Hepatocyte (in vitro differentiated cells): ENCODE data around the gene LY6G5C.

ENCODE experiments used
- EZH2 ChIP-seq: fragments of 200-600 bp; sonication (generic); IDR thresholded peaks from 2 replicates; pipeline ENCODE4 v1.6.1; 2016; ENCODE audit warnings: antibody characterized with exemption, mild to moderate bottlenecking, borderline replicate concordance
- EZH2phosphoT487 ChIP-seq: fragments of 200-600 bp; sonication (generic); IDR thresholded peaks from one replicate; pipeline ENCODE4 v1.6.1; 2018; ENCODE audit warnings: antibody characterized with exemption, mild to moderate bottlenecking, low read depth, moderate library complexity; ENCODE audit not compliant: unreplicated experiment, severe bottlenecking
- TF ChIP-seq, protein P1 (sequence below): fragments of 200-600 bp; sonication (generic); IDR thresholded peaks from 2 replicates; pipeline ENCODE4 v1.5.1; 2016; ENCODE audit warnings: antibody characterized with exemption, mild to moderate bottlenecking; ENCODE audit not compliant: poor library complexity

DNA sequence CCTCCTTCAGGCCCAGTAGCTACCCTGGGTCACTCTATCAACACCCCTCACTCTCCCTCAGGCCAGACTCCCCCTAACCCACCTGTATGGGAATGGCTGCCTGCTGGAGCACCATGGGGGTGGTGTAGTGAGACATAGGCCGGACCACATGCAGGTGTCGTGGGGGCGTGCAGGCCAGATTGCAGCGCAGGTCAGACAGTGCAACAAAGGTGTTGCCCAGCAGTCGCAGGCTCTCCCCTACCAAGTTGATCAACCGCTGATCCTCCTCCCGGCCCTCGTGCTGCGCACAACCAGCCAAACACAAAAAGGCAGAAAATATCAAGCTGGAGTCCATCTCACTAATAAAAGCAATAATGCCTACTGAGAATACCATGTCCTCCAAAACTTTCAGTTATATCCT lies 35.5 kb downstream of the LY6G5C start:
- TF ChIP-seq, protein P1, sequence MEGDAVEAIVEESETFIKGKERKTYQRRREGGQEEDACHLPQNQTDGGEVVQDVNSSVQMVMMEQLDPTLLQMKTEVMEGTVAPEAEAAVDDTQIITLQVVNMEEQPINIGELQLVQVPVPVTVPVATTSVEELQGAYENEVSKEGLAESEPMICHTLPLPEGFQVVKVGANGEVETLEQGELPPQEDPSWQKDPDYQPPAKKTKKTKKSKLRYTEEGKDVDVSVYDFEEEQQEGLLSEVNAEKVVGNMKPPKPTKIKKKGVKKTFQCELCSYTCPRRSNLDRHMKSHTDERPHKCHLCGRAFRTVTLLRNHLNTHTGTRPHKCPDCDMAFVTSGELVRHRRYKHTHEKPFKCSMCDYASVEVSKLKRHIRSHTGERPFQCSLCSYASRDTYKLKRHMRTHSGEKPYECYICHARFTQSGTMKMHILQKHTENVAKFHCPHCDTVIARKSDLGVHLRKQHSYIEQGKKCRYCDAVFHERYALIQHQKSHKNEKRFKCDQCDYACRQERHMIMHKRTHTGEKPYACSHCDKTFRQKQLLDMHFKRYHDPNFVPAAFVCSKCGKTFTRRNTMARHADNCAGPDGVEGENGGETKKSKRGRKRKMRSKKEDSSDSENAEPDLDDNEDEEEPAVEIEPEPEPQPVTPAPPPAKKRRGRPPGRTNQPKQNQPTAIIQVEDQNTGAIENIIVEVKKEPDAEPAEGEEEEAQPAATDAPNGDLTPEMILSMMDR = no peak
- TF ChIP-seq EZH2phosphoT487 (no peak), EZH2 (no peak)
